Type B pancreatic cell (in vitro differentiated cells): Measurements from ENCODE around the gene CDIPT. TPM values are rescaled to one million over a fixed set of nuclear protein-coding genes. Genes with fewer than 3 reads are reported as not detected.

Source experiments
- DNase-seq: peaks from one replicate; pipeline ENCODE4 v3.0.0; 2021; ENCODE audit warnings: mixed read lengths; ENCODE audit not compliant: unreplicated experiment; ENCODE audit errors: extremely low spot score
- H3K27ac Mint-ChIP-seq: 2 replicates; pipeline ENCODE4 v1.8.0; 2021; ENCODE audit warnings: mild to moderate bottlenecking, mixed read lengths
- H3K27me3 Mint-ChIP-seq: 2 replicates; pipeline ENCODE4 v1.8.0; 2021; ENCODE audit warnings: mixed read lengths
- H3K36me3 Mint-ChIP-seq: 2 replicates; pipeline ENCODE4 v1.8.0; 2021; ENCODE audit warnings: mixed read lengths
- H3K4me1 Mint-ChIP-seq: one replicate; pipeline ENCODE4 v1.8.0; 2021; ENCODE audit warnings: mixed read lengths; ENCODE audit not compliant: unreplicated experiment
- H3K4me3 Mint-ChIP-seq: 2 replicates; pipeline ENCODE4 v1.8.0; 2021; ENCODE audit warnings: mild to moderate bottlenecking, mixed read lengths
- H3K9me3 Mint-ChIP-seq: 2 replicates; pipeline ENCODE4 v1.8.0; 2021; ENCODE audit warnings: mixed read lengths
- CTCF ChIP-seq: fragments of 200-600 bp; sonication (generic); conservative IDR thresholded peaks from 2 replicates; pipeline ENCODE4 v1.5.0; 2021; ENCODE audit warnings: antibody characterized with exemption, mild to moderate bottlenecking
- total RNA-seq: library from RNA; stranded (reverse); gene quantifications from 2 replicates; pipeline ENCODE4 v1.2.1, GENCODE V29; 2021; ENCODE audit warnings: low replicate concordance

Gene CDIPT
- total RNA-seq, 1 donor from 2014 or later = 58.0 TPM

GRCh38 chr16:29841631-29842030, 21.4 kb downstream of the CDIPT start:
- DNase-seq = no peak
- H3K36me3 Mint-ChIP-seq = peaks cover 3% of the 10 kb centered on the region
- H3K27ac Mint-ChIP-seq = no peak overlapping the region
- no peaks in the 10 kb centered on the region for H3K27me3 Mint-ChIP-seq
- no peaks in the 10 kb centered on the region for H3K4me1 Mint-ChIP-seq
- H3K4me3 Mint-ChIP-seq = no peak overlapping the region
- H3K9me3 Mint-ChIP-seq = no peaks in the 10 kb centered on the region
- no peak for TF ChIP-seq CTCF

GRCh38 chr16:29840240-29840639, 22.8 kb downstream of the CDIPT start:
- no peaks in the 10 kb centered on the region for H3K9me3 Mint-ChIP-seq
- H3K4me1 Mint-ChIP-seq = no peaks in the 10 kb centered on the region
- no peaks in the 10 kb centered on the region for H3K27me3 Mint-ChIP-seq
- no peak for DNase-seq
- no peak overlapping the region for H3K4me3 Mint-ChIP-seq
- H3K27ac Mint-ChIP-seq = no peak overlapping the region
- peaks cover 3% of the 10 kb centered on the region for H3K36me3 Mint-ChIP-seq
- TF ChIP-seq CTCF = no peak

- no peak overlapping the region for H3K27ac Mint-ChIP-seq
- H3K36me3 Mint-ChIP-seq = peaks cover 3% of the 10 kb centered on the region
- H3K4me1 Mint-ChIP-seq = no peaks in the 10 kb centered on the region
- no peaks in the 10 kb centered on the region for H3K9me3 Mint-ChIP-seq
- DNase-seq = no peak
- no peak for TF ChIP-seq CTCF
- H3K27me3 Mint-ChIP-seq = no peaks in the 10 kb centered on the region
- H3K4me3 Mint-ChIP-seq = no peak overlapping the region
Observed at GRCh38 chr16:29839822-29840221, 23.2 kb downstream of the CDIPT start.

GRCh38 chr16:29837841-29838240, 25.2 kb downstream of the CDIPT start:
- no peak for TF ChIP-seq CTCF
- Mint-ChIP-seq H3K9me3 (no peaks in the 10 kb centered on the region), H3K27ac (no peak overlapping the region)

GRCh38 chr16:29836623-29837022, 26.4 kb downstream of the CDIPT start:
- Mint-ChIP-seq H3K36me3 (peaks cover 3% of the 10 kb centered on the region), H3K9me3 (no peaks in the 10 kb centered on the region), H3K27me3 (no peaks in the 10 kb centered on the region), H3K4me1 (no peaks in the 10 kb centered on the region), H3K4me3 (no peak overlapping the region), H3K27ac (no peak overlapping the region)
- TF ChIP-seq CTCF = no peak
- DNase-seq = no peak

More at GRCh38 chr16:29837841-29838240, 25.2 kb downstream of the CDIPT start:
- no peak overlapping the region for H3K4me3 Mint-ChIP-seq
- H3K36me3 Mint-ChIP-seq = peaks cover 3% of the 10 kb centered on the region
- no peaks in the 10 kb centered on the region for H3K27me3 Mint-ChIP-seq
- no peak for DNase-seq
- no peaks in the 10 kb centered on the region for H3K4me1 Mint-ChIP-seq

- Mint-ChIP-seq H3K4me3 (no peak overlapping the region), H3K36me3 (peaks cover under 1% of the 10 kb centered on the region), H3K27ac (no peak overlapping the region), H3K4me1 (no peaks in the 10 kb centered on the region), H3K27me3 (no peaks in the 10 kb centered on the region), H3K9me3 (no peaks in the 10 kb centered on the region)
- no peak for TF ChIP-seq CTCF
- DNase-seq = no peak
Observed at GRCh38 chr16:29835926-29836325, 27.1 kb downstream of the CDIPT start.
